HEK293T (cell line): Measurements from ENCODE around the gene RAPGEF4.

Source experiments
- ARNT ChIP-seq: fragments of 450-650 bp; IDR thresholded peaks from 2 replicates; pipeline ENCODE4 v1.6.1; 2017; ENCODE audit warnings: mild to moderate bottlenecking
- CTBP1 ChIP-seq: fragments of 450-650 bp; IDR thresholded peaks from 2 replicates; pipeline ENCODE4 v1.6.1; 2016; ENCODE audit warnings: borderline replicate concordance
- ELF4 ChIP-seq: fragments of 450-650 bp; IDR thresholded peaks from 2 replicates; pipeline ENCODE4 v1.6.1; 2017; ENCODE audit warnings: antibody characterized with exemption
- FOXK2 ChIP-seq: fragments of 450-650 bp; IDR thresholded peaks from 2 replicates; pipeline ENCODE4 v1.6.1; 2016; ENCODE audit warnings: mild to moderate bottlenecking
- FOXM1 ChIP-seq: fragments of 450-650 bp; IDR thresholded peaks from 2 replicates; pipeline ENCODE4 v1.6.1; 2017; ENCODE audit warnings: mild to moderate bottlenecking, borderline replicate concordance
- HDGF ChIP-seq: fragments of 450-650 bp; IDR thresholded peaks from 2 replicates; pipeline ENCODE4 v1.6.1; 2017; ENCODE audit warnings: antibody characterized with exemption, borderline replicate concordance
- NFRKB ChIP-seq: fragments of 450-650 bp; IDR thresholded peaks from 2 replicates; pipeline ENCODE4 v1.6.1; 2016; ENCODE audit warnings: mild to moderate bottlenecking, moderate library complexity
- SUZ12 ChIP-seq: fragments of 450-650 bp; IDR thresholded peaks from 2 replicates; pipeline ENCODE4 v1.6.1; 2016; ENCODE audit warnings: mild to moderate bottlenecking
- TARDBP ChIP-seq: fragments of 450-650 bp; IDR thresholded peaks from 2 replicates; pipeline ENCODE4 v1.6.1; 2016
- ZNF384 ChIP-seq: fragments of 450-650 bp; IDR thresholded peaks from 2 replicates; pipeline ENCODE4 v1.6.1; 2016

DNA sequence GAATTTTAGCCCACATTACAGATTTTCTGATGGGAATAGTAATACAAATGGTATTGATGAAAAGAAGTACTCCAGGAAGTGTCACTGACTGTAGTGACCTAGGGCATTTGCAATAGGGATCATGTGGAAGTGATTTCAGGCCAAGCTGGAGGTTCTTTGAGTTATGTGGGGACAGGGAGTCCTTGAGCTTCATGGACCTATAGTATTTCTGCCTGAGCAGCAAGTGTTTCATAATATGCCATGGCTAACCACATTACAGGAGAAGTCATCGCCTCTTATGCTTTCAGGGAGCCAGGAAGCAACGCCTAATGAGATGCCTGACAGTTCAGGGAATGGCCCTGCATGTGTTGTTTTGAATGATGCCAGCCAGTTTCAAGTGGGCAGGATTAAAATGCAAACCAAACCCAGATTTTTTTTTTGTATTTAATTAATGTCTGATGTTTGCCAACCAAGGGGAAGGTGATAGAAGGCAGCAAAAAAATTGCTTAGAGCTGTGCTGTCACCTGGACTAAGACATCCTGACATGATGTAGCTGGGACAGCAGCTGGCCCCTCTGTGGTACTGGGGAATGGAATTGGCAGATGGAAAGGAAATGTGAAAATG, 109.5 kb downstream of the RAPGEF4 start:
- no peak for TF ChIP-seq FOXK2
- no peak for TF ChIP-seq ZNF384
- no peak for TF ChIP-seq HDGF
- TF ChIP-seq ARNT: no peak
- TF ChIP-seq FOXM1: no peak
- TF ChIP-seq TARDBP: no peak
- no peak for TF ChIP-seq NFRKB
- no peak for TF ChIP-seq ELF4
- TF ChIP-seq SUZ12: no peak
- TF ChIP-seq CTBP1: no peak
